Endothelial cell of umbilical vein (primary cell): ENCODE results near the gene PRKAB1. TPM values are rescaled to one million over a fixed set of nuclear protein-coding genes. Genes with fewer than 3 reads are reported as not detected.

Experiments
- BruUV-seq: library from RNA; stranded (reverse); fragments of 400-500 nt; replicated peaks from 2 replicates; lab custom pipeline; 2021; lab: Mats Ljungman, UMichigan
- CTCF ChIA-PET: fragments of 300-600, 350-600 bp; sonication (Branson Sonifier 250); formaldehyde crosslinking; loops from one replicate; lab custom pipeline; 2021; ENCODE audit warnings: antibody characterized with exemption, inconsistent platforms; lab: Charles Lee
- POLR2A ChIA-PET: fragments of 300-600, 350-600 bp; sonication (Branson Sonifier 250); formaldehyde crosslinking; loops from one replicate; lab custom pipeline; 2021; ENCODE audit warnings: antibody characterized with exemption, inconsistent platforms; lab: Charles Lee
- DNase-seq: peaks from one replicate; pipeline ENCODE4 v3.0.0-alpha.2; 2011; ENCODE audit warnings: low read depth, low spot score
- FAIRE-seq: peaks from 2 replicates; lab custom pipeline; 2011; peaks lifted over from hg19 to GRCh38; lab: Jason Lieb, UNC
- H2AFZ ChIP-seq: 2 replicates; pipeline ENCODE4 v1.6.0; 2012; ENCODE audit warnings: low read depth, low read length, control low read depth, inconsistent platforms
- H3K27ac ChIP-seq: 2 replicates; pipeline ENCODE4 v1.5.1; 2011; ENCODE audit warnings: low read depth, mild to moderate bottlenecking, control low read depth, low read length, moderate library complexity; ENCODE audit not compliant: insufficient read depth
- H3K27me3 ChIP-seq, 2 experiments: 2 replicates each; pipeline versions ENCODE4 v1.6.0 to v1.6.1; 2011; ENCODE audit warnings: low read length in 2 of 2, mixed read lengths in 1 of 2; ENCODE audit not compliant: control insufficient read depth in 2 of 2, insufficient read depth in 2 of 2
- H3K36me3 ChIP-seq, 2 experiments: 2 replicates in 1 of 2; 3 replicates in 1 of 2; pipeline ENCODE4 v1.5.1; 2011; ENCODE audit warnings: low read length in 2 of 2, mild to moderate bottlenecking in 1 of 2, moderate library complexity in 1 of 2; ENCODE audit not compliant: control insufficient read depth in 2 of 2, insufficient read depth in 2 of 2; ENCODE audit errors: extremely low read depth in 1 of 2
- H3K4me1 ChIP-seq: 3 replicates; pipeline ENCODE4 v1.5.1; 2011; ENCODE audit warnings: mild to moderate bottlenecking, low read length; ENCODE audit not compliant: control insufficient read depth, insufficient read depth; ENCODE audit errors: extremely low read depth
- H3K4me2 ChIP-seq: 2 replicates; pipeline ENCODE4 v1.6.1; 2011; ENCODE audit warnings: low read length, control low read depth, mixed read lengths; ENCODE audit not compliant: insufficient read depth
- H3K4me3 ChIP-seq, 3 experiments: fragments of 200-600 bp in 1 of 3; sonication (generic), shearing (Covaris generic) in 1 of 3; replicated peaks in 1 of 3; 2 replicates each; pipeline ENCODE4 v1.5.1; 2011 to 2016; ENCODE audit warnings: control low read depth in 3 of 3, low read length in 3 of 3, mild to moderate bottlenecking in 2 of 3, inconsistent platforms in 1 of 3, low read depth in 1 of 3, moderate library complexity in 1 of 3; ENCODE audit not compliant: insufficient read depth in 1 of 3
- H3K79me2 ChIP-seq: 2 replicates; pipeline ENCODE4 v1.6.0; 2012; ENCODE audit warnings: low read length, inconsistent platforms; ENCODE audit not compliant: control insufficient read depth, insufficient read depth
- H3K9ac ChIP-seq: replicated peaks from 2 replicates; pipeline ENCODE3; 2011; ENCODE audit warnings: low read length, control low read depth; ENCODE audit not compliant: insufficient read depth; ENCODE audit errors: extremely low read depth
- H3K9me1 ChIP-seq: replicated peaks from 3 replicates; pipeline ENCODE4 v1.6.0; 2011; ENCODE audit warnings: mild to moderate bottlenecking, low read length; ENCODE audit not compliant: control insufficient read depth, insufficient read depth; ENCODE audit errors: extremely low read depth
- H3K9me3 ChIP-seq: replicated peaks from 2 replicates; pipeline ENCODE4 v1.5.1; 2012; ENCODE audit warnings: low read length, inconsistent platforms; ENCODE audit not compliant: control insufficient read depth, insufficient read depth
- H4K20me1 ChIP-seq: replicated peaks from 2 replicates; pipeline ENCODE3; 2011; ENCODE audit warnings: mild to moderate bottlenecking, low read length; ENCODE audit not compliant: control insufficient read depth, insufficient read depth; ENCODE audit errors: extremely low read depth
- EZH2 ChIP-seq: IDR thresholded peaks from 2 replicates; pipeline ENCODE4 v1.6.1; 2012; ENCODE audit warnings: borderline replicate concordance, low read depth, mild to moderate bottlenecking, moderate library complexity, low read length, inconsistent platforms; ENCODE audit not compliant: severe bottlenecking
- GATA2 ChIP-seq: IDR thresholded peaks from 2 replicates; pipeline ENCODE4 v1.7.0; 2011; ENCODE audit warnings: low read depth, mild to moderate bottlenecking, moderate library complexity, mixed read lengths, low read length; ENCODE audit not compliant: insufficient read length, insufficient read depth
- JUN ChIP-seq: IDR thresholded peaks from 2 replicates; pipeline ENCODE4 v1.6.1; 2011; ENCODE audit warnings: borderline replicate concordance, low read depth; ENCODE audit not compliant: insufficient read length, insufficient read depth
- MYC ChIP-seq: IDR thresholded peaks from one replicate; pipeline ENCODE4 v1.6.1; 2011; ENCODE audit warnings: mild to moderate bottlenecking, low read depth, low read length
- POLR2AphosphoS5 ChIP-seq: IDR thresholded peaks from 2 replicates; pipeline ENCODE4 v1.6.1; 2012; ENCODE audit warnings: low read depth, mild to moderate bottlenecking, control low read depth, low read length, moderate library complexity; ENCODE audit not compliant: insufficient read depth
- dilution Hi-C: fragments of 300-500 bp; cut with MboI; formaldehyde crosslinking; loops from one replicate; pipeline ENCODE4 v1.15.0; 2019; ENCODE audit warnings: low sequenced_read_pairs; ENCODE audit not compliant: extremely low pct_ligation_motif_present
- intact Hi-C: fragments of 100-400 bp; cut with micrococcal nuclease; formaldehyde crosslinking; loops from one replicate; pipeline ENCODE4 v1.10.0; 2022
- polyA plus RNA-seq, 4 experiments: library from polyadenylated mRNA; depleted of rRNA in 3 of 4; stranded (reverse) in 3 of 4; unstranded in 1 of 4; fragments of >200 nt; gene quantifications; 2 replicates each; pipeline versions ENCODE4 v1.2.1 to v1.2.3, GENCODE V29; 2011 to 2012; ENCODE audit warnings: missing spikeins in 1 of 4
- total RNA-seq: library from RNA; stranded (reverse); gene quantifications from 2 replicates; pipeline ENCODE4 v1.2.3, GENCODE V29; 2021
- TF ChIP-seq, protein P1 (sequence below): IDR thresholded peaks from 2 replicates; pipeline ENCODE4 v1.6.1; 2011; ENCODE audit not compliant: insufficient read depth, insufficient read length
- TF ChIP-seq, protein P2 (sequence below), 2 donors: IDR thresholded peaks; 1 replicate in 1 of 2; 2 replicates in 1 of 2; pipeline ENCODE4 v1.5.1; 2011; ENCODE audit warnings: low read length in 2 of 2, mild to moderate bottlenecking in 2 of 2, moderate library complexity in 2 of 2, control low read depth in 1 of 2, inconsistent platforms in 1 of 2, low read depth in 1 of 2; ENCODE audit not compliant: insufficient read depth in 1 of 2; ENCODE audit errors: extremely low read depth in 1 of 2

Gene PRKAB1
- total and polyA plus RNA-seq, 2 donors (not counting 3 experiments of a cell fraction or from before 2014, with no cell fraction given), result 23.1 to 27.0 TPM

DNA sequence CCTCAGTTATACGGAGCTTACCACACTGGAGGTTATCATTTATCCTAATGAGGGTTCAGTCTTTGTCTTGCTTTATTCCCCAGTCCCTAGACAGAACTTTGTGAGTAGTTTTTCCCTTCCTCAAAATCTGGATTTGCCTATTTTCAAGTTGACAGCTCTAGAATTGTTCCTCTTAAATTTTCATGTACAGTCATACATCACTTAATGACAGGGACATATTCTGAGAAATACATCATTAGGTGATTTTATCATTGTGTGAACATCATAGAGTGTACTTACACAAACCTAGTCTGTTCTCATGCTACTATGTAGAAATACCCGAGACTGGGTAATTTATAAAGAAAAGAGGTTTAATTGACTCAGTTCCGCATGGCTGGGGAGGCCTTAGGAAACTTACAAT, 3.1 kb downstream of the PRKAB1 start:
- DNase-seq (no peak), FAIRE-seq (no peak)
- Histone ChIP-seq H3K27me3 (no peaks in the 10 kb centered on the region), H3K27ac (no peak overlapping the region), H3K36me3 (peaks cover 0 to under 1% of the 10 kb centered on the region in 2 experiments), H3K9me3 (no peaks in the 10 kb centered on the region), H3K4me1 (peaks cover 46% of the 10 kb centered on the region), H2AFZ (no peak overlapping the region), H3K9me1 (no peaks in the 10 kb centered on the region), H4K20me1 (no peaks in the 10 kb centered on the region), H3K4me2 (no peak overlapping the region), H3K4me3 (no peak overlapping the region), H3K9ac (no peak overlapping the region), H3K79me2 (peaks cover 4% of the 10 kb centered on the region)
- ChIA-PET POLR2A (interaction anchor here (0.7 kb wide), 1 partner anchor 260 kb away, joined by 4 read pairs; no protein-coding TSS in a partner anchor), CTCF (interaction anchor here (1.1 to 4.2 kb wide), 4 partner anchors 10 to 110 kb away, joined by 4 to 30 read pairs (median 6); no protein-coding TSS in a partner anchor)
- TF ChIP-seq, protein P1, sequence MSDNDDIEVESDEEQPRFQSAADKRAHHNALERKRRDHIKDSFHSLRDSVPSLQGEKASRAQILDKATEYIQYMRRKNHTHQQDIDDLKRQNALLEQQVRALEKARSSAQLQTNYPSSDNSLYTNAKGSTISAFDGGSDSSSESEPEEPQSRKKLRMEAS, result no peak
- TF ChIP-seq GATA2 (no peak), JUN (no peak), MYC (no peak), POLR2AphosphoS5 (no peak), EZH2 (no peak)
- TF ChIP-seq, protein P2, sequence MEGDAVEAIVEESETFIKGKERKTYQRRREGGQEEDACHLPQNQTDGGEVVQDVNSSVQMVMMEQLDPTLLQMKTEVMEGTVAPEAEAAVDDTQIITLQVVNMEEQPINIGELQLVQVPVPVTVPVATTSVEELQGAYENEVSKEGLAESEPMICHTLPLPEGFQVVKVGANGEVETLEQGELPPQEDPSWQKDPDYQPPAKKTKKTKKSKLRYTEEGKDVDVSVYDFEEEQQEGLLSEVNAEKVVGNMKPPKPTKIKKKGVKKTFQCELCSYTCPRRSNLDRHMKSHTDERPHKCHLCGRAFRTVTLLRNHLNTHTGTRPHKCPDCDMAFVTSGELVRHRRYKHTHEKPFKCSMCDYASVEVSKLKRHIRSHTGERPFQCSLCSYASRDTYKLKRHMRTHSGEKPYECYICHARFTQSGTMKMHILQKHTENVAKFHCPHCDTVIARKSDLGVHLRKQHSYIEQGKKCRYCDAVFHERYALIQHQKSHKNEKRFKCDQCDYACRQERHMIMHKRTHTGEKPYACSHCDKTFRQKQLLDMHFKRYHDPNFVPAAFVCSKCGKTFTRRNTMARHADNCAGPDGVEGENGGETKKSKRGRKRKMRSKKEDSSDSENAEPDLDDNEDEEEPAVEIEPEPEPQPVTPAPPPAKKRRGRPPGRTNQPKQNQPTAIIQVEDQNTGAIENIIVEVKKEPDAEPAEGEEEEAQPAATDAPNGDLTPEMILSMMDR (IDR thresholded peaks at IDR 0.05; ENCODE audit: extremely low read depth in 1 of 2, insufficient read depth in 1 of 2, low read depth in 1 of 2, low read length in 2 of 2), result no peak
- dilution Hi-C loops (no loop called here), intact Hi-C loops (no loop called here)
- BruUV-seq, result no TSS peak
